H1 (cell line): Measurements from ENCODE around the gene CPNE5. TPM values are rescaled to one million over a fixed set of nuclear protein-coding genes. Genes with fewer than 3 reads are reported as not detected.

Experiments used
- MAX ChIP-seq: IDR thresholded peaks from 2 replicates; pipeline ENCODE4 v1.6.1; 2012; ENCODE audit warnings: inconsistent platforms
- polyA plus RNA-seq, 7 experiments: library from polyadenylated mRNA; depleted of rRNA in 3 of 7; stranded (reverse) in 5 of 7; unstranded in 2 of 7; fragments of >200 nt in 5 of 7; fragments of 200-250 nt in 2 of 7; gene quantifications; 1 replicate in 5 of 7; 2 replicates in 1 of 7; 4 replicates in 1 of 7; pipeline versions ENCODE4 v1.2.1 to v1.2.3, GENCODE V29; 2011 to 2013; ENCODE audit warnings: missing spikeins in 2 of 7, mixed read lengths in 2 of 7
- total RNA-seq: library from RNA; stranded (reverse); fragmentation: NEBNext Ultra II Directional; extraction: Animal tissue kit (Norgen Biotek cat#: 25700); gene quantifications from 2 replicates; pipeline ENCODE4 v1.2.1, GENCODE V29; 2021
- TF ChIP-seq, protein P1 (sequence below): fragments of 300-600 bp; sonication (generic); IDR thresholded peaks from 2 replicates; pipeline ENCODE4 v1.7.1; 2012; ENCODE audit warnings: low read length, moderate library complexity, mild to moderate bottlenecking, inconsistent platforms; ENCODE audit not compliant: insufficient replicate concordance

Gene CPNE5
- total and polyA plus RNA-seq, 2 of the 8 experiments (the other 6 are each of a cell fraction or from before 2014, with no cell fraction given), result 0.88 to 1.8 TPM

DNA sequence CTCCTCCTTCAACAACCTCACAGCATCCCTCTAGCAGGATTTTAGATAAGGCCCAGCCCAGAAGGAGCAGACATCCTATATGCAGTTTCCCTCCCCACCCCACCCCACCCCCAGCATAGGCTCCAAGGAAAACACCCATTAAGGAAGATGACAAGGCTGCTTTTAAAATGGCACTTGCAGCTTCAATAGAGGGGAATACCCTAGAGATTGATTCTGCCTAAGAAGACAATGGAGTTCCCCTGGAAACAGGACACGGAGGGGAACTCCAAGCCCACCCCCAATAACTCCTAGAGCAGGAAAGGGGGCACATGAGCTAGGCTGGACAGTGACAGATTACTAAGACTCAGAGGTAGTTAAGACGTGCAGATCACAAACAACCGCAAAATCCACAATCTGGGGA lies 34.7 kb downstream of the CPNE5 start (continued):
- TF ChIP-seq, protein P1, sequence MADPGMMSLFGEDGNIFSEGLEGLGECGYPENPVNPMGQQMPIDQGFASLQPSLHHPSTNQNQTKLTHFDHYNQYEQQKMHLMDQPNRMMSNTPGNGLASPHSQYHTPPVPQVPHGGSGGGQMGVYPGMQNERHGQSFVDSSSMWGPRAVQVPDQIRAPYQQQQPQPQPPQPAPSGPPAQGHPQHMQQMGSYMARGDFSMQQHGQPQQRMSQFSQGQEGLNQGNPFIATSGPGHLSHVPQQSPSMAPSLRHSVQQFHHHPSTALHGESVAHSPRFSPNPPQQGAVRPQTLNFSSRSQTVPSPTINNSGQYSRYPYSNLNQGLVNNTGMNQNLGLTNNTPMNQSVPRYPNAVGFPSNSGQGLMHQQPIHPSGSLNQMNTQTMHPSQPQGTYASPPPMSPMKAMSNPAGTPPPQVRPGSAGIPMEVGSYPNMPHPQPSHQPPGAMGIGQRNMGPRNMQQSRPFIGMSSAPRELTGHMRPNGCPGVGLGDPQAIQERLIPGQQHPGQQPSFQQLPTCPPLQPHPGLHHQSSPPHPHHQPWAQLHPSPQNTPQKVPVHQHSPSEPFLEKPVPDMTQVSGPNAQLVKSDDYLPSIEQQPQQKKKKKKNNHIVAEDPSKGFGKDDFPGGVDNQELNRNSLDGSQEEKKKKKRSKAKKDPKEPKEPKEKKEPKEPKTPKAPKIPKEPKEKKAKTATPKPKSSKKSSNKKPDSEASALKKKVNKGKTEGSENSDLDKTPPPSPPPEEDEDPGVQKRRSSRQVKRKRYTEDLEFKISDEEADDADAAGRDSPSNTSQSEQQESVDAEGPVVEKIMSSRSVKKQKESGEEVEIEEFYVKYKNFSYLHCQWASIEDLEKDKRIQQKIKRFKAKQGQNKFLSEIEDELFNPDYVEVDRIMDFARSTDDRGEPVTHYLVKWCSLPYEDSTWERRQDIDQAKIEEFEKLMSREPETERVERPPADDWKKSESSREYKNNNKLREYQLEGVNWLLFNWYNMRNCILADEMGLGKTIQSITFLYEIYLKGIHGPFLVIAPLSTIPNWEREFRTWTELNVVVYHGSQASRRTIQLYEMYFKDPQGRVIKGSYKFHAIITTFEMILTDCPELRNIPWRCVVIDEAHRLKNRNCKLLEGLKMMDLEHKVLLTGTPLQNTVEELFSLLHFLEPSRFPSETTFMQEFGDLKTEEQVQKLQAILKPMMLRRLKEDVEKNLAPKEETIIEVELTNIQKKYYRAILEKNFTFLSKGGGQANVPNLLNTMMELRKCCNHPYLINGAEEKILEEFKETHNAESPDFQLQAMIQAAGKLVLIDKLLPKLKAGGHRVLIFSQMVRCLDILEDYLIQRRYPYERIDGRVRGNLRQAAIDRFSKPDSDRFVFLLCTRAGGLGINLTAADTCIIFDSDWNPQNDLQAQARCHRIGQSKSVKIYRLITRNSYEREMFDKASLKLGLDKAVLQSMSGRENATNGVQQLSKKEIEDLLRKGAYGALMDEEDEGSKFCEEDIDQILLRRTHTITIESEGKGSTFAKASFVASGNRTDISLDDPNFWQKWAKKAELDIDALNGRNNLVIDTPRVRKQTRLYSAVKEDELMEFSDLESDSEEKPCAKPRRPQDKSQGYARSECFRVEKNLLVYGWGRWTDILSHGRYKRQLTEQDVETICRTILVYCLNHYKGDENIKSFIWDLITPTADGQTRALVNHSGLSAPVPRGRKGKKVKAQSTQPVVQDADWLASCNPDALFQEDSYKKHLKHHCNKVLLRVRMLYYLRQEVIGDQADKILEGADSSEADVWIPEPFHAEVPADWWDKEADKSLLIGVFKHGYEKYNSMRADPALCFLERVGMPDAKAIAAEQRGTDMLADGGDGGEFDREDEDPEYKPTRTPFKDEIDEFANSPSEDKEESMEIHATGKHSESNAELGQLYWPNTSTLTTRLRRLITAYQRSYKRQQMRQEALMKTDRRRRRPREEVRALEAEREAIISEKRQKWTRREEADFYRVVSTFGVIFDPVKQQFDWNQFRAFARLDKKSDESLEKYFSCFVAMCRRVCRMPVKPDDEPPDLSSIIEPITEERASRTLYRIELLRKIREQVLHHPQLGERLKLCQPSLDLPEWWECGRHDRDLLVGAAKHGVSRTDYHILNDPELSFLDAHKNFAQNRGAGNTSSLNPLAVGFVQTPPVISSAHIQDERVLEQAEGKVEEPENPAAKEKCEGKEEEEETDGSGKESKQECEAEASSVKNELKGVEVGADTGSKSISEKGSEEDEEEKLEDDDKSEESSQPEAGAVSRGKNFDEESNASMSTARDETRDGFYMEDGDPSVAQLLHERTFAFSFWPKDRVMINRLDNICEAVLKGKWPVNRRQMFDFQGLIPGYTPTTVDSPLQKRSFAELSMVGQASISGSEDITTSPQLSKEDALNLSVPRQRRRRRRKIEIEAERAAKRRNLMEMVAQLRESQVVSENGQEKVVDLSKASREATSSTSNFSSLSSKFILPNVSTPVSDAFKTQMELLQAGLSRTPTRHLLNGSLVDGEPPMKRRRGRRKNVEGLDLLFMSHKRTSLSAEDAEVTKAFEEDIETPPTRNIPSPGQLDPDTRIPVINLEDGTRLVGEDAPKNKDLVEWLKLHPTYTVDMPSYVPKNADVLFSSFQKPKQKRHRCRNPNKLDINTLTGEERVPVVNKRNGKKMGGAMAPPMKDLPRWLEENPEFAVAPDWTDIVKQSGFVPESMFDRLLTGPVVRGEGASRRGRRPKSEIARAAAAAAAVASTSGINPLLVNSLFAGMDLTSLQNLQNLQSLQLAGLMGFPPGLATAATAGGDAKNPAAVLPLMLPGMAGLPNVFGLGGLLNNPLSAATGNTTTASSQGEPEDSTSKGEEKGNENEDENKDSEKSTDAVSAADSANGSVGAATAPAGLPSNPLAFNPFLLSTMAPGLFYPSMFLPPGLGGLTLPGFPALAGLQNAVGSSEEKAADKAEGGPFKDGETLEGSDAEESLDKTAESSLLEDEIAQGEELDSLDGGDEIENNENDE, result no peak
- TF ChIP-seq MAX, result no peak
